Esophagus squamous epithelium (tissue), 5 donors: ENCODE data around the gene SQOR. TPM values are rescaled to one million over a fixed set of nuclear protein-coding genes. Genes with fewer than 3 reads are reported as not detected.

Source experiments
- DNase-seq: peaks from one replicate; lab custom pipeline; 2025; lab: John Stamatoyannopoulos, UW
- H3K27ac ChIP-seq, 4 donors: fragments of 200-600 bp; sonication (generic); one replicate each; pipeline ENCODE4 v1.5.1; 2016 to 2019; ENCODE audit warnings: mild to moderate bottlenecking in 1 of 4
- H3K27me3 ChIP-seq, 4 donors: fragments of 200-600 bp; sonication (generic); 1 replicate in 3 of 4; 2 replicates in 1 of 4; pipeline versions ENCODE4 v1.5.1 to v1.6.0; 2017 to 2021; ENCODE audit warnings: antibody characterized with exemption in 1 of 4
- H3K36me3 ChIP-seq, 3 donors: fragments of 200-600 bp; sonication (generic); one replicate each; pipeline ENCODE4 v1.5.1; 2016 to 2019
- H3K4me1 ChIP-seq, 3 donors: fragments of 200-600 bp; sonication (generic); one replicate each; pipeline ENCODE4 v1.5.1; 2017 to 2019
- H3K4me3 ChIP-seq, 4 donors: fragments of 200-600 bp; sonication (generic); 1 replicate in 3 of 4; 2 replicates in 1 of 4; pipeline ENCODE4 v1.5.1; 2016 to 2019; ENCODE audit warnings: mild to moderate bottlenecking in 2 of 4, moderate library complexity in 1 of 4
- H3K9me3 ChIP-seq, 3 donors: fragments of 200-600 bp; sonication (generic); one replicate each; pipeline ENCODE4 v1.5.1; 2016 to 2019
- CTCF ChIP-seq, 6 experiments: fragments of 450-650 bp in 4 of 6; fragments of 200-600 bp in 2 of 6; sonication (generic) in 2 of 6; IDR thresholded peaks; one replicate each; pipeline ENCODE4 v1.5.1; 2016 to 2019; ENCODE audit warnings: antibody characterized with exemption in 6 of 6, mild to moderate bottlenecking in 4 of 6, moderate library complexity in 4 of 6
- POLR2A ChIP-seq, 4 donors: fragments of 450-650 bp; IDR thresholded peaks; one replicate each; pipeline ENCODE4 v1.6.1; 2017; ENCODE audit warnings: antibody characterized with exemption in 4 of 4, mild to moderate bottlenecking in 4 of 4, moderate library complexity in 3 of 4
- WGBS, 2 donors: methylation state at CpG; one replicate each; pipeline ENCODE4 v1.1.5; 2018; 5-methylcytosine and 5-hydroxymethylcytosine counted together
- intact Hi-C: fragments of 100-400 bp; cut with DNase I; formaldehyde crosslinking; loops from one replicate; pipeline ENCODE4 v1.15.0; 2022
- small RNA-seq, 4 donors: library from RNA; depleted of rRNA; stranded (forward); fragments of <200 nt; gene quantifications; one replicate each; pipeline ENCODE3, GENCODE V24; 2016
- total RNA-seq, 4 donors: library from RNA; depleted of rRNA; stranded (reverse); fragments of >200 nt; gene quantifications; one replicate each; pipeline ENCODE4 v1.1.0, GENCODE V29; 2016
- donor health status: DM: yes; HTN: yes; CAD: no.

Gene SQOR
- total RNA-seq, 4 donors from 2014 or later: 88.7 to 178 (median 128) TPM

- 79% methylated on average over 1 of the region's 1 CpG for WGBS, 2 donors
- DNase-seq: no peak
- Histone ChIP-seq H3K27ac (no peak overlapping the region), H3K4me3 (no peak overlapping the region), H3K4me1 (peaks cover 0 to 9% (median 6%) of the 10 kb centered on the region in 3 donors), H3K9me3 (no peaks in the 10 kb centered on the region), H3K27me3 (peaks cover 0 to 25% (median 0%) of the 10 kb centered on the region in 4 donors), H3K36me3 (no peaks in the 10 kb centered on the region)
- intact Hi-C loops: no loop called here
- TF ChIP-seq POLR2A (IDR thresholded peaks at IDR 0.05) (no peak), CTCF (IDR thresholded peaks at IDR 0.05) (no peak)
Measured at GRCh38 chr15:45731343-45731742, 96.5 kb downstream of the SQOR start.

GRCh38 chr15:45732662-45733061 lies 97.8 kb downstream of the SQOR start:
- Histone ChIP-seq H3K27me3 (peaks cover 0 to 25% (median 0%) of the 10 kb centered on the region in 4 donors), H3K9me3 (no peaks in the 10 kb centered on the region), H3K4me1 (peaks cover 0 to 9% (median 6%) of the 10 kb centered on the region in 3 donors), H3K4me3 (no peak overlapping the region), H3K36me3 (no peaks in the 10 kb centered on the region), H3K27ac (no peak overlapping the region)
- intact Hi-C loops: no loop called here
- no peak for DNase-seq
- 10 to 18% methylated on average over 2 of the region's 2 CpGs for whole genome bisulfite sequencing, 2 donors
- no peak for TF ChIP-seq CTCF (IDR thresholded peaks at IDR 0.05)

GRCh38 chr15:45734260-45734711 lies 99.5 kb downstream of the SQOR start:
- intact Hi-C loops: no loop called here
- Histone ChIP-seq H3K4me3 (no peak overlapping the region), H3K9me3 (no peaks in the 10 kb centered on the region), H3K27me3 (peaks cover 0 to 21% (median 0%) of the 10 kb centered on the region in 4 donors), H3K36me3 (no peaks in the 10 kb centered on the region), H3K4me1 (peaks cover 0 to 9% (median 6%) of the 10 kb centered on the region in 3 donors), H3K27ac (no peak overlapping the region)
- TF ChIP-seq POLR2A (IDR thresholded peaks at IDR 0.05): no peak
- TF ChIP-seq CTCF (IDR thresholded peaks at IDR 0.05): no peak
- 74 to 76% methylated on average over 5 of the region's 5 CpGs for WGBS, 2 donors
- no peak for DNase-seq

Small RNA genes within 50 kb of the gene (small RNA-seq; reads per million reads assigned to genes)
- 0 reads per million in 4 donors for gene RF00019

Other genes with a start within 250 kb of the SQOR start
- gene SLC30A4, start 112.3 kb upstream of the SQOR start, total RNA-seq: 1 to 10 TPM; 6.3 to 8.8 (median 7.4) TPM
- 10 to 100 TPM; 19.7 to 41.8 (median 29.0) TPM for gene BLOC1S6, start 47.6 kb upstream of the SQOR start, total RNA-seq